ENCODE measurements around the gene TBPL2.

Gene TBPL2

DNA sequence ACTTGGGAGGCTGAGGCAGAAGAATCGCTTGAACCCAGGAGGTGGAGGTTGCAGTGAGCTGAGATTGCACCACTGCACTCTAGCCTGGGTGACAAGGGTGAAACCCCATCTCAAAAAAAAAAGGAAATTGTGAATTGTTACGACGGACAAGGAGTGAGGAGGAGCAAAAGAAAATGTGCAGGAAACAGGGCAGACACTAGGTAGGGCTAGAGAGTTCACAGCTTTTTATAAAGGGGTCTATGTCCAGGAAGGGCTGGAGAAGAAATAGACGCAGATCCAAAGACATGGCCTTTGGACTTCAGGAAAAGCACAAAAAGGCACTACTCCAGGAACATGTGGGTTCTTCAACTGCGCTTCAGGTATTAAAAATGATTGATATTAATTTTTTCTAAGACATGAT lies 63.2 kb downstream of the TBPL2 start:
- TF ChIP-seq, protein P1, sequence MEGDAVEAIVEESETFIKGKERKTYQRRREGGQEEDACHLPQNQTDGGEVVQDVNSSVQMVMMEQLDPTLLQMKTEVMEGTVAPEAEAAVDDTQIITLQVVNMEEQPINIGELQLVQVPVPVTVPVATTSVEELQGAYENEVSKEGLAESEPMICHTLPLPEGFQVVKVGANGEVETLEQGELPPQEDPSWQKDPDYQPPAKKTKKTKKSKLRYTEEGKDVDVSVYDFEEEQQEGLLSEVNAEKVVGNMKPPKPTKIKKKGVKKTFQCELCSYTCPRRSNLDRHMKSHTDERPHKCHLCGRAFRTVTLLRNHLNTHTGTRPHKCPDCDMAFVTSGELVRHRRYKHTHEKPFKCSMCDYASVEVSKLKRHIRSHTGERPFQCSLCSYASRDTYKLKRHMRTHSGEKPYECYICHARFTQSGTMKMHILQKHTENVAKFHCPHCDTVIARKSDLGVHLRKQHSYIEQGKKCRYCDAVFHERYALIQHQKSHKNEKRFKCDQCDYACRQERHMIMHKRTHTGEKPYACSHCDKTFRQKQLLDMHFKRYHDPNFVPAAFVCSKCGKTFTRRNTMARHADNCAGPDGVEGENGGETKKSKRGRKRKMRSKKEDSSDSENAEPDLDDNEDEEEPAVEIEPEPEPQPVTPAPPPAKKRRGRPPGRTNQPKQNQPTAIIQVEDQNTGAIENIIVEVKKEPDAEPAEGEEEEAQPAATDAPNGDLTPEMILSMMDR (IDR thresholded peaks at IDR 0.05; ENCODE audit: control extremely low read depth, extremely low read depth, low read depth, missing control alignments): no peak
- ChIA-PET CTCF (interaction anchor here (1.2 to 1.5 kb wide), 2 partner anchors 22 to 39 kb away, joined by 3 read pairs; no protein-coding TSS in a partner anchor), POLR2A (no interaction called here)

DNA sequence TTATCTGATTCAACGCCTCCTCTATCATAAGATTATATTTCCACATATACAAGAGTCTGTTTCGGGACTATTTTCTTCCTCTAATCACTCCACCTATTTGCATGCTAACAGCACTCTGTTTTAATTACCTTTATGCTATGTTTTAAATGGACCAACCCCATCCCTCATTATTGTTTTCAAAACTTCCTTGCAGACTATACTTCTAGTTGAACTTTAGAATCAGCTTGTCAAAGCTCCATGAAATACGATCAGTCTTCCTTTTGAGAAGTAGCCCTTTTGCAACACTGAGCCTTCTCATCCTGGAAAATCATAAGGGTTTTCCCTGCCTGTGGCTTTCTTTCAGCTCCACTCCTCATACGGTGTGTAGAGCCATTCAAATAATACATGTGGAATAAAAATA lies 65.6 kb downstream of the TBPL2 start:
- TF ChIP-seq, protein P1 (IDR thresholded peaks at IDR 0.05; ENCODE audit: control extremely low read depth, extremely low read depth, low read depth, missing control alignments): no peak
- no peak for DNase-seq (ENCODE audit: extremely low spot score)
- ChIA-PET POLR2A (interaction anchor here (0.5 to 0.6 kb wide), 2 partner anchors 23 to 154 kb away, joined by 5 to 8 read pairs; no protein-coding TSS in a partner anchor), CTCF (interaction anchor here (0.8 to 3.8 kb wide), 4 partner anchors 9 to 161 kb away, joined by 3 to 27 read pairs (median 4); no protein-coding TSS in a partner anchor)

More for the DNA sequence above, 63.2 kb downstream of the TBPL2 start:
- DNase-seq (ENCODE audit: extremely low spot score): no peak

DNA sequence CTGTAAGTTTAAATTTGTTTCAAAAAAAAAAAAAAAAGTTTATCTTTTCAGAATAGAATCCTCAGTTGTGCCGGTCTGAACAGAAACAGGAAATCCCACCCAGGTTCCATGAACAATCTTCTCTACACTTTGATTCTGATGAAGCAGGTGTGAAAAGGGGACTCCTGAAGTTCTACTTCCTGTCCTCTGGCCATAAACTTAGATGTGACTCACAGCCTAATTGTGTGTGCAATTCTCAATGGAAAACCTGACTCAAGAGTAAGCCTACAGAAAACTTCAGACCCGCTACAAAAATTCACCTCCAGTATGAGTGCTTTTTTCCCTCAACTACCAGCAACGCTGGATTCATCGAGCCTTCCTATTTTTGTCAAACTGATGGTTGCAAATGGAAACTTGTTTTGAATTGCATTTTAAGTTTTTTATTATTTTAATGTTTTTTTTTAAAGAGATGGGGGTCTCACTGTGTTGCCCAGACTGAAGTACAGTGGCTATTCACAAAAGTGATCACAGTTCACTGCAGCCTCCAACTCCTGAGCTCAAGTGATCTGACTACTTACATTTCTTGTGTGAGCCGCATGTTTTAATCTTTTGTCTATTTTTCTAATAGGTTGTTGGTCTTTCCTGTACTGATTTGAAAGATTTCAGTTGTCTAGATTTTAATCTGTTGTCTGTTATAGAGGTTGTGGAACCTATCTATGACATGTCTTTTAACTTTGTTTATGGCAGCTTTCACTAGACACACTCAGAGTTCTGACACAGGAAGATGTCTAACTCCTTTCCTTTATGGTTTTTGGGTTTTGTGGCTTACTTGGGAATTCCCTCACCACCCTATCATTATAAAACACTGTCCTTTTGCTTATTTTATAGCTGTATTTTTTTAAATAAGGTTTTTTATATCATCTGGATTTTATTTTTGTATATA lies 66.4 kb downstream of the TBPL2 start:
- CTCF ChIA-PET: interaction anchor here (0.8 to 3.8 kb wide), 4 partner anchors 8 to 161 kb away, joined by 3 to 27 read pairs (median 4); no protein-coding TSS in a partner anchor
- peak; percentile 57 for DNase-seq (ENCODE audit: extremely low spot score)
- TF ChIP-seq, protein P1 (IDR thresholded peaks at IDR 0.05; ENCODE audit: control extremely low read depth, extremely low read depth, low read depth, missing control alignments): no peak
- POLR2A ChIA-PET: interaction anchor here (0.5 to 0.6 kb wide), 2 partner anchors 24 to 153 kb away, joined by 5 to 8 read pairs; no protein-coding TSS in a partner anchor

DNA sequence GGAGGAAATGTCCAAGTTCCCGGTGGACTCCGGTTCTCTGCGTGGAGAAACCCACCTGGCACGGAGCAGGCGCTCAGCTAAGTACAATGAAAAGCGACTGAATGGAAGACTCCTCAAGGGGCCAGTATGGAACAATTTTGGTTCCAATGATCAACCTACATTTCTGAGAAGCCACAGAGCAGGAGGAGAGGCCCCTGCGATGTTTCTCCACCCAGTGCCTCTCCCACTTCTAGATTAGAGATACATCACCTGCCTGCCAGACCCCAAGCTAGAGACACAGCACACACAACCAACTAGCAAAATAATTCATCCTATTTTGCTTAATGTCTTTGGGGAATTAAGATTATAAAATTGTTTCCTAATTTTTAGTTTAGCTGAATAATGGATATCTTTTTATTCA lies 67.6 kb downstream of the TBPL2 start:
- ChIA-PET POLR2A (interaction anchor here (0.6 kb wide), 1 partner anchor 8 kb away, joined by 3 read pairs; no protein-coding TSS in a partner anchor), CTCF (interaction anchor here (0.8 to 3.8 kb wide), 5 partner anchors 16 to 313 kb away, joined by 3 to 27 read pairs (median 3); no protein-coding TSS in a partner anchor)
- no peak for DNase-seq (ENCODE audit: extremely low spot score)
- TF ChIP-seq, protein P1 (IDR thresholded peaks at IDR 0.05; ENCODE audit: control extremely low read depth, extremely low read depth, low read depth, missing control alignments): no peak

DNA sequence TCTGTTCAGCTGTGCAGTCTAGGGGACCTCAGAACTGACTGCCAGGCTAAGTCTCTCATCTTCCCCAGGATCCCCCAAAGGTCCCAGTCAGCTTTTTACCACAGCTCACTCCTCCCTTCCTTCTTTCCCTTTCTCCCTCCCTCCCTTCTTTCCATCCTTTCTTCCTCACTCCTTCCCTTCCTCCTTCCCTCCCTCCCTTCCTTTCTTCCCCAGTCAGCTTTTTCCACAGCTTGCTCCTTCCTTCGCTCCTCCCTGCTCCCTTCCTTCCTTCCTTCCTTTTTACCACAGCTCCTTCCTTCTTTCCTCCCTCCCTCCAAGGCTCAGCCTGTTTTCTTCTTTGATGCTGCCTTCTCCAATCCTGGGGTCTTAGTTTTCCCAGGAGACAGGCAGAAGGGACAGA lies 68.0 kb downstream of the TBPL2 start:
- ChIA-PET CTCF (interaction anchor here (0.8 to 3.8 kb wide), 5 partner anchors 17 to 313 kb away, joined by 3 to 27 read pairs (median 3); no protein-coding TSS in a partner anchor), POLR2A (interaction anchor here (0.6 kb wide), 1 partner anchor 7 kb away, joined by 3 read pairs; no protein-coding TSS in a partner anchor)
- TF ChIP-seq, protein P1 (IDR thresholded peaks at IDR 0.05; ENCODE audit: control extremely low read depth, extremely low read depth, low read depth, missing control alignments): no peak
- no peak for DNase-seq (ENCODE audit: extremely low spot score)

DNA sequence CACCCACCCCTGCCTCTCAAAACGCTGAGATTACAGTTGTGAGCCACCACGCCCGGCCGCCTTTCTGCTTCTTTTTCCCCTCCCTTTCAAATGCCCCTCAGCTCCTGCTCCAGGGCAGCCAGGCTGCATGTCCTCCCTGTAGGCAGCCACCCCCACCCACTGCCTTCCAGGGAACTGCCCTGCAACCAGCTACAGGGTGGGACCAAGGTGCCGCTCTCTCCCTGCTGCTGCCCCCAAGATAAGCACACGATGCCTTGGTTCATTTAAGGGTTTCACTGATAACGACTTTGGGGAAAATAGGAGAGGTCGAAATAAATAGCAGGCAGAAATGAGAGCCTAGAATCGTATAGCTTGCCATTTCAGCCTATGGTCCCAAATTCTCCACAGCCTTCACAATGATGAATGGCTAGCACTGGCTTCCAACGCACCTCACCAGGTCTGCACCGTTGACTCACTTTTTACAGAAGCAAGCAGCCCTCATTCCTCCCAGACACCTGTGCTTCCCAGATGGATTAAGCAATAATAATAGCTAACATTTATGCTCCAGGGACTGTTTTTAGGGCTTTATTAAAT lies 69.4 kb downstream of the TBPL2 start:
- POLR2A ChIA-PET: no interaction called here

More for the DNA sequence above, 69.4 kb downstream of the TBPL2 start:
- CTCF ChIA-PET: interaction anchor here (1.7 kb wide), 1 partner anchor 18 kb away, joined by 3 read pairs; no protein-coding TSS in a partner anchor
- no peak for DNase-seq (ENCODE audit: extremely low spot score)
- TF ChIP-seq, protein P1 (IDR thresholded peaks at IDR 0.05; ENCODE audit: control extremely low read depth, extremely low read depth, low read depth, missing control alignments): no peak

All from GM10248 (cell line).